ENCODE measurements around the gene CHST8.
"Not testable (repeated sequence)": the region's sequence is repeated elsewhere in the genome, so short reads cannot be mapped to it uniquely, and the experiment has no call there.

The CHST8 gene, protein sequence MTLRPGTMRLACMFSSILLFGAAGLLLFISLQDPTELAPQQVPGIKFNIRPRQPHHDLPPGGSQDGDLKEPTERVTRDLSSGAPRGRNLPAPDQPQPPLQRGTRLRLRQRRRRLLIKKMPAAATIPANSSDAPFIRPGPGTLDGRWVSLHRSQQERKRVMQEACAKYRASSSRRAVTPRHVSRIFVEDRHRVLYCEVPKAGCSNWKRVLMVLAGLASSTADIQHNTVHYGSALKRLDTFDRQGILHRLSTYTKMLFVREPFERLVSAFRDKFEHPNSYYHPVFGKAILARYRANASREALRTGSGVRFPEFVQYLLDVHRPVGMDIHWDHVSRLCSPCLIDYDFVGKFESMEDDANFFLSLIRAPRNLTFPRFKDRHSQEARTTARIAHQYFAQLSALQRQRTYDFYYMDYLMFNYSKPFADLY

DNA sequence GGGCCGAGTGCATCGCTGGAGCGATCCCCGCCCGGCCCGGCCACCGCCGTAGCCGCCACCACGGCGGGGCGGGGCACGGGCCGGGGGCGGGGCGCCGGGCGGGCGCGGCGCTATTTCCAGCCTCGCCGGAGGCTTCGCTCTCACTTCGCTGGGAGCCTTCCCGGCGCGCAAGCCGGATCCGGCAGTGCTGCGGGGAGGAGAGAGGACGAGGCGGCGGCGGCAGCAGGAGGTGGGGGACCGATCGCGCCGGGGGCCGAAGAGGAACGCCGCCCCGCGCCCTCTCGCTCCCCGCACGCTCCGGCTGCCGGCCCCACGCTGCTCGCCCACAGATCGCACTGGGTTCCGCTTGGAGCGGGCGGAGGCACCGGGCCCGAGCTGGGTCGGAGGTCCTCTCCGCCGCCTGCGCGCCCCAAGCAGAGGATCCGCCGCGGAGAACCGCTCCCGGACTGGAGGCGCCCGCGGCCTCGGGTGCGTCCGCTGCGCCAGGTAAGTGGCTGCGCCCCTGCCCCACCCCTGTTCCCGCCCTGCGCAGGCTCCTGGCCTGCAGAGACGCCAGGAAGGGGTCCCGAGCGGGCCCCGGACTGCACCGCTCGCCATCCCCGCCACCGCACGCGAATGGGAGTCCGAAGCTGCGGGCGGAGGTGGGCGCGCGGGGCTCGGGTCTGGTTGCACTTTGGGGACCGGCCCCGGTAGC lies at the start of gene CHST8:
Gene CHST8, plus strand, starts transcription at position 143 of the 694 bp plus-strand sequence. CDS start 67,309 bp downstream, outside the sequence.
- no peak for DNase-seq

DNA sequence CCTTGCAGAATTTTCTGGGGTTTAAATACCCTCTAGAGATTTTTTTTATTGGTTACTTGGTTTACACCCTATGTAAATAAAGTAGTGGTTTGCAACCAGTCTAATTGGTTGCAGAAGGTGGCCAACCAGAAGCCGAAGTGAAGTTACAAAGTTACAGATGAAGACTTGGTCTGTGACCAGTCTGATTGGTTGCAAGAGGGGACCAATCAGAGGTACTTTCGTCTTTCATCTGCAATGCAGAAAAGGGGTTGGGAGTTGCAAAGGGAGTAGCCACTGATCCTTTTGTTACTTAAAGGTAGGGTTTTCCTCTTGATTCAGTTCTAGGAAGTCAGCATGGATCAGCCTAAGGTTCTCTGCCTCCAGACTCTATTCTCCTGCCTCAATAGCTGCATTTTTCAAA lies 48.8 kb upstream of the CHST8 start:
- no peak for DNase-seq

GRCh38 chr19:33574824-33575223 lies 46.9 kb upstream of the CHST8 start:
- no peak for DNase-seq

- no peak for DNase-seq
These were observed 43.1 kb upstream of the CHST8 start for GRCh38 chr19:33578697-33579096.

DNA sequence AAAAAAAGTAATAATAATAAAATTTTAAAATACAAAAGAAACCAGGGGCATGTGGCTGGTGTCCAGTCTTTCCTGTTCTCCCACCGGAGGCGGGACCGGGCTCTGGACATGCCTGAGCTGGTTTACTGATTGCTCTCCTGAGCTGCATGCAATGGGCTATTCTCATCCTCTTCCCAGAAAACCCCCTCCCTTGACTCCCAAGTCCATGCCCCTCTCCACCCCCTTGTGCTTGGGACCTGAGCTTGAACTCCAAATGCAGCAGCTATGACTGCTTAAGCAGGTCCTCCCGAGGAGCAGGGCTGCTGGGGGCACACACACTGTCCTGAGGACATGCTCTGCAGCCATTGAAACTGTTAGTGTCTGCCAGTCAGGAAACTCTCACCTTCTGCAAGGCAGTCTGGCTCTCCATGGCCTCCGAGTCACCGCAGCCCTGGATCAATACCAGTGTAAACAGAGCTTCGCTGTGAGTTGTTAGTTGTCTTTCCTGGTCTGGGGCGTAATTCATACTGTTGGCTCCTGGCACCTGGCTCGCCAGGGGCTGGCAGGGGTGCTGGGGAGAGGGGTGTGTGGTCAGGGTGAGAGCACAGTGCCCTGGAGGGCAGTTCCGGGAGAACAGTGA lies 41.6 kb upstream of the CHST8 start:
- DNase-seq, result no peak

DNA sequence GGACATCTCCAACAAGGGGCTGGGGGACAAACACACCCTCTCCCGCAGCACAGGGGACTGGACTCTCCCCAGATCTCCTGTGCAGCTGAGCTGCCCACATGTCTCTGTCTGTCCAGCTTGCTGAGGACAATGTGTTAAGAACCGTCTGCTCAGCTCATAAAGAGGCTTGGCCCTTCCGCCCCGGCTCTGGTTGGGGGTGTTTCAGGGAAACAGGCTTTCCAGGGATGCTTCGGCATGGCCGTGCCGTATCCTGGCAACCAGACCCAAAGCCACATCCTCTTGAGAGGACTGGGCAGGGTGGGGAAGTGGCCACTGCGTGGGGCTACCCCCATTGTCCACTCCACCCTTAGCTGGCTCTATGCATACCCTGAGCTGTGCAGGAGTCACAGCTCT lies 41.1 kb upstream of the CHST8 start:
- no peak for DNase-seq

- no peak for DNase-seq
These were observed 38.8 kb upstream of the CHST8 start for GRCh38 chr19:33582914-33583313.

- no peak for DNase-seq
These were observed 34.6 kb upstream of the CHST8 start for GRCh38 chr19:33587150-33587549.

GRCh38 chr19:33590224-33590623 lies 31.5 kb upstream of the CHST8 start:
- no peak for DNase-seq

- DNase-seq, result no peak
These were observed 26.0 kb upstream of the CHST8 start for GRCh38 chr19:33595783-33596182.

GRCh38 chr19:33601583-33601982 lies 20.2 kb upstream of the CHST8 start:
- no peak for DNase-seq

DNA sequence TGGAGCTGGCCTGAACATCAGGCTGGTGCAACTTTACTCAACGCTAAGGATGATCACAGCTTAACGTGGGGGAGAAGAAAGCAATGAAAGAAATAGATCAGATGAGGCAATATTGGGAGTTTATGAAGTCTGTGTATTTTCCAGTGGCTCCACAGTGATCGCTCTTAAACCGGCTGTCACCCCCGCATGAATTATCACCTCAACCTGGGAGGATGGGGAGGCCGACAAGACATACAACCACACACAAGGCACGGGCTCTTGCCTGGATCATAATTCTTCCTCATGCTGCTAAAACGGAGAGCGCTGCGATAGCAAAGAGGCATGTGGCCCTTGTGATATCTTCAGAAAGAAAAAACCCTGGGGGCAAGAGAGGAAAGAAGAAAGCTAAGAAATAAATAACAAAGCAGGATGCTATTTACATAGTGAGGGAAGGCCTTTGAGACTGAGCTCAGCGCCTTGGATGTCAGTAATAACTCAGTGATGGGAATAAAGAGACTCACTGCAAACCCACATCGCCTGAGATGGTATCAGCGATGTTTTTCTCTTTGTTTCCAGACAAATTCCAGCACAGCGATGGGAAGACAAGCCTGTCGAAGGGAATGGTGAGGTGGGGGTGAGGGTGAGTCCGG lies 19.1 kb upstream of the CHST8 start:
- DNase-seq, result no peak

DNA sequence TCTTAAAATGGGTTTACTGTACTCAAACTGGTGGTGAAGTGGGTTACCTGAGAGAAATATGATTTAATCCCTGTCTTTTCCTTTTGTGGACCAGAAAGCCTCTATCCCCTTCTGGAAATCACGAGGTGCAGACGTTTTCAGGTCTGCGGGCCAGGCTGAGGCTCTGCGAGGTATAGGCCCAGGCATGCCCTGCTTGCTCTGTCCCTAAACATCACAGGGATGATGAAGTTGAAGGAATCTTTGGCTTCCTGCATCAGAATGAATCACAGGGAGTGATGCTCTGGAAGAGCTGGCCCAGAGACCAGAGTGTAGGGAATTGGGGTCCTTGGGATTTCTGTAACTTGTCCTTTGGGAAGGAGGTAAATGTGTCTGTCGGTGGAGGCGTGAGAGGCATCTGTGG lies 18.4 kb upstream of the CHST8 start:
- DNase-seq, result no peak

GRCh38 chr19:33604651-33605050 lies 17.1 kb upstream of the CHST8 start:
- no peak for DNase-seq

DNA sequence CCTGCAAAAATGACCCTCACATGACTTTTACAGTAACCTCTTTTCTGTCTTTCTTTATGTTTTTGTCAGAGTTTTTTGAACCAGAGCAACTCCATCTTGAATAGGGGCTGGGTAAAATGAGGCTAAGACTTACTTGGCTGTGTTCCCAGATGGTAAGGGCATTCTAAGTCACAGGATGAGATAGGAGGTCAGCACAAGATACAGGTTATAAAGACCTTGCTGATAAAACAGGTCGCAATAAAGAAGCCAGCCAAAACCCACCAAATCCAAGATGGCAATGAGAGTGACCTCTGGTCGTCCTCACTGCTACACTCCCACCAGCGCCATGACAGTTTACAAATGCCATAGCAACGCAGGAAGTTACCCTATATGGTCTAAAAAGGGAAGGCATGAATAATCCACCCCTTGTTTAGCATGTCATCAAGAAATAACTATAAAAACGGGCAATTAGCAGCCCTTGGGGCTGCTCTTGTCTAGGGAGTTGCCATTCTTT lies 15.9 kb upstream of the CHST8 start:
- not testable (repeated sequence) for DNase-seq

DNA sequence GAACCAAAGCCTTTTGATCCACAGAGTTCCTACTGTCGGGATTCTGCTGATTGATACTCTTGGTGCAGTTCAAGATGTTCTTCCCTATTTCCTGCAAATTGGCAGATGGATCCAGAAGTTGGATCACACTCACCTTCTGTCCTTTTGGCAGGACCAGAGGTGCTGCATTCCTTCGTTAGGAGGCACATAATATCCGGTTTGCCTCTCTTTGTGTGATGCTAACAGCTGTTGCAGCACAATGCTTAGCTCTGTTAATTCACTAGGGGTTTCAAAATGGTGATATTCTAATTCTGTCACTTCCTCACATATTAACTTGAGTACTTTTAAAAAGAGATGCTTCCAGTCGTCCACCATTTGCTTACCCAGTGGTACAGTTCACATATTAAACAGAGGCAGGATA lies 15.2 kb upstream of the CHST8 start:
- no peak for DNase-seq

GRCh38 chr19:33609353-33609752 lies 12.4 kb upstream of the CHST8 start:
- no peak for DNase-seq

DNA sequence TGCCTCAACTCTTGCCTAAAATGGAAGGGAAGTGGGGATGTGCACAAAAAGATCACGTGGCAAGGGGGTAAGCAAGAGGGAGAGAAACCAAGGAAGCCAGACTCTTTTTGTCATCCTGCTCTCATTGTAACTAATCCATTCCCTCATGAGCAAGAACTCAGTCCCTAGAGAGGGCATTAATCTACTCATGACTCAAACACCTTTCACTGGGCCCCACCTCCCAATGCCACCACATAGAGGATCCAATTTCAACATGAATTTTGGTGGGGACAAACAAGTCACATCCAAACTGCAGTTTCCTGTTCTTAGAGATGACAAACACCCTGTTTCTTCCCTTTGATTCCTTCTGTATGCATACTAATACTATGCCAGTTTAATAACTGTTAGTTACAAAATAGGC lies 11.2 kb upstream of the CHST8 start:
- DNase-seq, result no peak

DNA sequence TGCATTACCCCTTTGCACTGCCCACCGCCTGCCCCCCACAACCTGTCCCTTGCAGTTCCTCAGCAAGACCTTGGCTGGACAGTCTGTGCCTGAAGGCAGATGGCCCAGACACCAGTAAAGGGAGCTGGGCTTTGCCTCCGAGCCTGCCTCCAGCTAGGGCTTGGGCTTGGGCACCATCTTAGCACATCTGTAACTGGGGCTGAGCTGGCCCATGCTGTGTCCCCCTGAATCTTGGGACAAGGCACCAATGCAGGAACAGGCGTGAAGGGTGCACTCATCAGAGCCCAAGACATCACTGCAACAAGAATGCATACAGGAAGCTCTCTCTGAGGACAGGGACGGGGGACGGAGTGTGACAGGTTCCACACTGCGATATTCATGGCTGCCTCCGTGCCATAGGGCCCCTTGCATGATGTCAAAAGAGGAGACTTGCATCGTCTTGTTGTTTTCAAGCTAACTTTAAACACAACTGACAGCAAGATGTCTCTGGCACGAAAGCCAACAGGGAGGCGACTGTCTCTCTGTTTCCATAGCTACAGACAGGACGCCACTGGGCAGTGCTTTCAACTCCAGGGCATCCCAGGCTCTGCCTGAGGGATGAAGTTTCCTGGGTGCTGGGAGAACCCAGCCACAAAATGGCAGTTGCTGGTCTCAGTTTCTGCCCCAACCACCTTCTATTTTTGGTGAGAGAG lies 8.7 kb upstream of the CHST8 start:
- no peak for DNase-seq

DNA sequence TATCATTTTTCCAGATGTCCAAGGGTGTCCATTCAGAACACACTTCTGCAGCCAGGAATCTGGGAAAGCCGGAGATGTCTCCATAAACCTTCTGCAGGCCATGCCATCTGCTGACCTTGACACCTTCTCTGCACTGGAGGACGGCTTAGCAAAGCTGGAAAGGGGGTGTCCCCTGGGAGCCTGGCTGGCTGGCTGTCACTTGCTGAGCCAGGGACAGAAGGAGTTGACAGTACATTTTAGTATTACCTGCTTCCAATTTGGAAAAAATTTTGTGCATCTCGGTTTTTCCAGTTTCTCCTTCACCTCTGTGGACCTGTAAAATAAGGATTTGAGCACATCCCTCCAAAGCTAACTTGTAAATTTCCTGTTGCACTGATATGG lies 8.1 kb upstream of the CHST8 start:
- DNase-seq, result no peak

GRCh38 chr19:33616346-33616745 lies 5.4 kb upstream of the CHST8 start:
- DNase-seq, result no peak

GRCh38 chr19:33616857-33617256 lies 4.9 kb upstream of the CHST8 start:
- no peak for DNase-seq

GRCh38 chr19:33618363-33618762 lies 3.4 kb upstream of the CHST8 start:
- not testable (repeated sequence) for DNase-seq

Data from NCI-H446 (cell line).